Measurements from ENCODE around the gene KHDC1.
"Not testable (repeated sequence)": the region's sequence is repeated elsewhere in the genome, so short reads cannot be mapped to it uniquely, and the experiment has no call there.

KHDC1 gene

GRCh38 chr6:73262671-73263569 is at the start of gene KHDC1:
TSS of gene KHDC1 (minus strand) at chr6:73263196. CDS start at chr6:73242517, 20,679 bp downstream.
- H3K9ac ChIP-seq (ENCODE audit: low read length), result peak within 1 kb of the TSS; percentile 59
- peak within 1 kb of the TSS; percentile 38 for H3K27ac ChIP-seq (ENCODE audit: low read depth, low read length)
- H3K4me3 ChIP-seq (ENCODE audit: low read length), result peak within 1 kb of the TSS; percentile 70
- H3K36me3 ChIP-seq (ENCODE audit: control insufficient read depth, insufficient read depth, low read length), result no peaks in the 10 kb centered on the region
- no peaks in the 10 kb centered on the region for H3K4me1 ChIP-seq (ENCODE audit: control insufficient read depth, insufficient read depth, low read length)
- no peaks in the 10 kb centered on the region for H3K27me3 ChIP-seq (ENCODE audit: control insufficient read depth, insufficient read depth, low read length)

- H3K36me3 ChIP-seq (ENCODE audit: control insufficient read depth, insufficient read depth, low read length); H3K9ac ChIP-seq (ENCODE audit: low read length); H3K4me1 ChIP-seq (ENCODE audit: control insufficient read depth, insufficient read depth, low read length); H3K27ac ChIP-seq (ENCODE audit: low read depth, low read length); H3K27me3 ChIP-seq (ENCODE audit: control insufficient read depth, insufficient read depth, low read length): not testable (repeated sequence)
- H3K4me3 ChIP-seq (ENCODE audit: low read length), result peak overlapping the region; percentile 95
Measured at GRCh38 chr6:73310503-73310845, 47.5 kb upstream of the KHDC1 start.

GRCh38 chr6:73309785-73310502 is 46.9 kb upstream of the KHDC1 start:
- H3K27ac ChIP-seq (ENCODE audit: low read depth, low read length), result peak overlapping the region; percentile 40
- H3K27me3 ChIP-seq (ENCODE audit: control insufficient read depth, insufficient read depth, low read length), result peaks cover under 1% of the 10 kb centered on the region
- peak overlapping the region; percentile 95 for H3K4me3 ChIP-seq (ENCODE audit: low read length)
- peak overlapping the region; percentile 24 for H3K9ac ChIP-seq (ENCODE audit: low read length)
- H3K36me3 ChIP-seq (ENCODE audit: control insufficient read depth, insufficient read depth, low read length), result no peaks in the 10 kb centered on the region
- no peaks in the 10 kb centered on the region for H3K4me1 ChIP-seq (ENCODE audit: control insufficient read depth, insufficient read depth, low read length)

GRCh38 chr6:73309535-73309784 is 46.5 kb upstream of the KHDC1 start:
- H3K27me3 ChIP-seq (ENCODE audit: control insufficient read depth, insufficient read depth, low read length), result no peaks in the 10 kb centered on the region
- H3K4me1 ChIP-seq (ENCODE audit: control insufficient read depth, insufficient read depth, low read length), result no peaks in the 10 kb centered on the region
- peak overlapping the region; percentile 95 for H3K4me3 ChIP-seq (ENCODE audit: low read length)
- H3K36me3 ChIP-seq (ENCODE audit: control insufficient read depth, insufficient read depth, low read length), result no peaks in the 10 kb centered on the region
- H3K27ac ChIP-seq (ENCODE audit: low read depth, low read length), result no peak overlapping the region
- H3K9ac ChIP-seq (ENCODE audit: low read length), result peak overlapping the region; percentile 67

GRCh38 chr6:73308712-73309534 is 45.9 kb upstream of the KHDC1 start:
- Histone ChIP-seq H3K9ac (ENCODE audit: low read length) (peak overlapping the region; percentile 67), H3K4me1 (ENCODE audit: control insufficient read depth, insufficient read depth, low read length) (no peaks in the 10 kb centered on the region)

GRCh38 chr6:73303773-73304172 is 40.8 kb upstream of the KHDC1 start:
- H3K9ac ChIP-seq (ENCODE audit: low read length); H3K4me3 ChIP-seq (ENCODE audit: low read length); H3K27me3 ChIP-seq (ENCODE audit: control insufficient read depth, insufficient read depth, low read length); H3K36me3 ChIP-seq (ENCODE audit: control insufficient read depth, insufficient read depth, low read length); H3K4me1 ChIP-seq (ENCODE audit: control insufficient read depth, insufficient read depth, low read length); H3K27ac ChIP-seq (ENCODE audit: low read depth, low read length): not testable (repeated sequence)

More at GRCh38 chr6:73308712-73309534, 45.9 kb upstream of the KHDC1 start:
- peak overlapping the region; percentile 95 for H3K4me3 ChIP-seq (ENCODE audit: low read length)
- H3K27ac ChIP-seq (ENCODE audit: low read depth, low read length), result no peak overlapping the region
- H3K27me3 ChIP-seq (ENCODE audit: control insufficient read depth, insufficient read depth, low read length), result no peaks in the 10 kb centered on the region
- H3K36me3 ChIP-seq (ENCODE audit: control insufficient read depth, insufficient read depth, low read length), result no peaks in the 10 kb centered on the region

GRCh38 chr6:73302339-73302738 is 39.3 kb upstream of the KHDC1 start:
- Histone ChIP-seq H3K9ac (ENCODE audit: low read length) (no peak overlapping the region), H3K27ac (ENCODE audit: low read depth, low read length) (no peak overlapping the region), H3K27me3 (ENCODE audit: control insufficient read depth, insufficient read depth, low read length) (no peaks in the 10 kb centered on the region), H3K36me3 (ENCODE audit: control insufficient read depth, insufficient read depth, low read length) (no peaks in the 10 kb centered on the region), H3K4me3 (ENCODE audit: low read length) (no peak overlapping the region), H3K4me1 (ENCODE audit: control insufficient read depth, insufficient read depth, low read length) (no peaks in the 10 kb centered on the region)

- H3K4me1 ChIP-seq (ENCODE audit: control insufficient read depth, insufficient read depth, low read length), result no peaks in the 10 kb centered on the region
- peak overlapping the region; percentile 10 for H3K4me3 ChIP-seq (ENCODE audit: low read length)
- no peak overlapping the region for H3K9ac ChIP-seq (ENCODE audit: low read length)
- no peaks in the 10 kb centered on the region for H3K36me3 ChIP-seq (ENCODE audit: control insufficient read depth, insufficient read depth, low read length)
- no peak overlapping the region for H3K27ac ChIP-seq (ENCODE audit: low read depth, low read length)
- no peaks in the 10 kb centered on the region for H3K27me3 ChIP-seq (ENCODE audit: control insufficient read depth, insufficient read depth, low read length)
Measured at GRCh38 chr6:73299151-73299971, 36.4 kb upstream of the KHDC1 start.

- no peak overlapping the region for H3K9ac ChIP-seq (ENCODE audit: low read length)
- no peak overlapping the region for H3K4me3 ChIP-seq (ENCODE audit: low read length)
- H3K27me3 ChIP-seq (ENCODE audit: control insufficient read depth, insufficient read depth, low read length), result no peaks in the 10 kb centered on the region
- H3K36me3 ChIP-seq (ENCODE audit: control insufficient read depth, insufficient read depth, low read length), result no peaks in the 10 kb centered on the region
- no peaks in the 10 kb centered on the region for H3K4me1 ChIP-seq (ENCODE audit: control insufficient read depth, insufficient read depth, low read length)
- H3K27ac ChIP-seq (ENCODE audit: low read depth, low read length), result no peak overlapping the region
Measured at GRCh38 chr6:73293331-73293730, 30.3 kb upstream of the KHDC1 start.

- H3K36me3 ChIP-seq (ENCODE audit: control insufficient read depth, insufficient read depth, low read length), result no peaks in the 10 kb centered on the region
- H3K27me3 ChIP-seq (ENCODE audit: control insufficient read depth, insufficient read depth, low read length), result no peaks in the 10 kb centered on the region
Measured at GRCh38 chr6:73290435-73290834, 27.4 kb upstream of the KHDC1 start.

GRCh38 chr6:73286752-73287151 is 23.8 kb upstream of the KHDC1 start:
- no peak overlapping the region for H3K9ac ChIP-seq (ENCODE audit: low read length)
- H3K4me1 ChIP-seq (ENCODE audit: control insufficient read depth, insufficient read depth, low read length), result no peaks in the 10 kb centered on the region
- no peak overlapping the region for H3K27ac ChIP-seq (ENCODE audit: low read depth, low read length)
- H3K4me3 ChIP-seq (ENCODE audit: low read length), result no peak overlapping the region
- no peaks in the 10 kb centered on the region for H3K27me3 ChIP-seq (ENCODE audit: control insufficient read depth, insufficient read depth, low read length)
- H3K36me3 ChIP-seq (ENCODE audit: control insufficient read depth, insufficient read depth, low read length), result no peaks in the 10 kb centered on the region

More at GRCh38 chr6:73290435-73290834, 27.4 kb upstream of the KHDC1 start:
- Histone ChIP-seq H3K4me1 (ENCODE audit: control insufficient read depth, insufficient read depth, low read length) (no peaks in the 10 kb centered on the region), H3K27ac (ENCODE audit: low read depth, low read length) (no peak overlapping the region), H3K4me3 (ENCODE audit: low read length) (no peak overlapping the region), H3K9ac (ENCODE audit: low read length) (no peak overlapping the region)
